ENCODE measurements around the gene PXMP4. TPM values are rescaled to one million over a fixed set of nuclear protein-coding genes. Genes with fewer than 3 reads are reported as not detected.

PXMP4 gene
- total and polyA plus RNA-seq, 2 experiments from 2014 or later = 9.2 to 14.9 TPM

DNA sequence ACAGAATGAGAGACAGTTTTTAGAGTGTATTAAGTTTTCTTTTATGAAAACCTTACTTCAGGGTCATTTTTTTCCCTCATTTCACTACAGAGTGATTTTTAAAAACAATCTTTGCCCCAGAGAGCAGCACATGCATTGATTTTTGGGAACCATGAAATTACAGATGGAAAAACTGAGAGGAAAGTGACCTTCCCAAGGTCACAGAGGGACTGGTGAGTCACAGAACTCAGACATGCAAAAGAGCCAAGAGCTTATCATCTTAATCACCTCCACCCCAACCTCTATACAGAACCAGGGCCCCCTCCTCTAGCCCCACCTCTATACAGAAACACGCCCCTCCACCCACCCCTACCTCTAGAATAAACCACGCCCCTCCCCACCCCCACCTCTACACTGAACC is 10.7 kb downstream of the PXMP4 start:
- Histone ChIP-seq H3K9me3 (ENCODE audit: low read depth) (no peaks in the 10 kb centered on the region), H3K27ac (no peak overlapping the region), H3K4me1 (ENCODE audit: low read depth) (no peaks in the 10 kb centered on the region), H3K27me3 (no peaks in the 10 kb centered on the region), H3K4me3 (no peak overlapping the region), H3K36me3 (no peaks in the 10 kb centered on the region)
- TF ChIP-seq, protein P1, sequence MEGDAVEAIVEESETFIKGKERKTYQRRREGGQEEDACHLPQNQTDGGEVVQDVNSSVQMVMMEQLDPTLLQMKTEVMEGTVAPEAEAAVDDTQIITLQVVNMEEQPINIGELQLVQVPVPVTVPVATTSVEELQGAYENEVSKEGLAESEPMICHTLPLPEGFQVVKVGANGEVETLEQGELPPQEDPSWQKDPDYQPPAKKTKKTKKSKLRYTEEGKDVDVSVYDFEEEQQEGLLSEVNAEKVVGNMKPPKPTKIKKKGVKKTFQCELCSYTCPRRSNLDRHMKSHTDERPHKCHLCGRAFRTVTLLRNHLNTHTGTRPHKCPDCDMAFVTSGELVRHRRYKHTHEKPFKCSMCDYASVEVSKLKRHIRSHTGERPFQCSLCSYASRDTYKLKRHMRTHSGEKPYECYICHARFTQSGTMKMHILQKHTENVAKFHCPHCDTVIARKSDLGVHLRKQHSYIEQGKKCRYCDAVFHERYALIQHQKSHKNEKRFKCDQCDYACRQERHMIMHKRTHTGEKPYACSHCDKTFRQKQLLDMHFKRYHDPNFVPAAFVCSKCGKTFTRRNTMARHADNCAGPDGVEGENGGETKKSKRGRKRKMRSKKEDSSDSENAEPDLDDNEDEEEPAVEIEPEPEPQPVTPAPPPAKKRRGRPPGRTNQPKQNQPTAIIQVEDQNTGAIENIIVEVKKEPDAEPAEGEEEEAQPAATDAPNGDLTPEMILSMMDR (IDR thresholded peaks at IDR 0.05; ENCODE audit: low read depth, low read length) = no peak
- no peak for DNase-seq (ENCODE audit: low read depth in 1 of 2, low spot score in 1 of 2)

DNA sequence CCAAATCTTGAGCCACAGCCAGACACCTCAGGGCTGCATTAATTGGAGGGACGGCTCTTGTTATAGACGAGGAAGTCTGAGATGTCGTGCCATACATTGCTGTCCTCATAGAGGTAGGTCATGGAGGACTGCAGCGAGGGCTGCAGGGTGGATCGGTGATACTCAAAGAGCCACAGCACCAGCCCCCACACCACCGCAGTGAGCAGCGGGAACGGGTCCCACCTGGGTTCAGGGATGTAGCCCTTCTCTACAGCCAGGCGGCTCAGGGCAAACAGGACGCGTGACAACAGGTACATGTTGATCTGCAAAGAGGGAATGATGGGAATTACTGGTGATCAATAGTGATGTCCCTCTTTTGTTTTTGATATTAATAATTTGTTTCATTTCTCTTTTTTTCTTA is 12.4 kb downstream of the PXMP4 start:
- Histone ChIP-seq H3K27me3 (no peaks in the 10 kb centered on the region), H3K4me1 (ENCODE audit: low read depth) (no peaks in the 10 kb centered on the region), H3K9me3 (ENCODE audit: low read depth) (no peaks in the 10 kb centered on the region), H3K4me3 (no peak overlapping the region), H3K27ac (no peak overlapping the region), H3K36me3 (no peaks in the 10 kb centered on the region)
- DNase-seq (ENCODE audit: low read depth in 1 of 2, low spot score in 1 of 2) = no peak
- TF ChIP-seq, protein P1 (IDR thresholded peaks at IDR 0.05; ENCODE audit: low read depth, low read length) = no peak

DNA sequence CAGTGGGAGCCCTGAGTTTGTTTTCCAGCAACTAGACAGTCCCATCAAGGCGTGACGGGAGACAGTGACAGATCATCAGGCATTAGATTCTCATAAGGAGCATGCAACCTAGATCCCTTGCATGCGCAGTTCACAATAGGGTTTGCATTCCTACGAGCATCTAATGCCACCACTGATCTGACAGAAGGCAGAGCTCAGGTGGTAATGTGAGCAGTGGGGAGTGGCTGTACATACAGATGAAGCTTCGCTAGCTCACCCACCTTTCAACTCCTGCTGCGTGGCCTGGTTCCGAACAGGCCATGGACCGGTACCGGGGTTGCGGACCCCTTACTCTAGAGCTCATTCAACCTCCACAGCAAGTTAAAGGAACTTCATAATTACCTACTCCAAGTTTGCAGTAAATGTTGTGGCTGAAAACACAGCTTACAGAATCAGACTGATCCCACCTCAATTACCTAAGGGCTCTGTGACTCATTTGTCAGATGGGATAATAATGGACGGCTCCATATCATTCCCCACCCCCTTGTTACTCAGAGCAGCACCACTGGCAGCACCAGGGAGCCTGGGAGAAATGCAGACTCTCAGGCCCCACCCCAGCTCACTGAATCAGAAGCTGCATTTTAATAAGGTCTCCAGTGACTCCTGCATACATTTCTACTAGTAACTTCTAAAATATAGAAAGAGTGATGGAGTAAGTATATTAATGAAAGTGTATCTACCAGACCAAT is 15.7 kb downstream of the PXMP4 start:
- H3K4me3 ChIP-seq = no peak overlapping the region
- DNase-seq (ENCODE audit: low read depth in 1 of 2, low spot score in 1 of 2) = no peak
- TF ChIP-seq, protein P1 (IDR thresholded peaks at IDR 0.05; ENCODE audit: low read depth, low read length) = no peak
- H3K27me3 ChIP-seq = no peaks in the 10 kb centered on the region
- H3K4me1 ChIP-seq (ENCODE audit: low read depth) = no peaks in the 10 kb centered on the region
- H3K27ac ChIP-seq = no peak overlapping the region
- no peaks in the 10 kb centered on the region for H3K9me3 ChIP-seq (ENCODE audit: low read depth)
- H3K36me3 ChIP-seq = no peaks in the 10 kb centered on the region

DNA sequence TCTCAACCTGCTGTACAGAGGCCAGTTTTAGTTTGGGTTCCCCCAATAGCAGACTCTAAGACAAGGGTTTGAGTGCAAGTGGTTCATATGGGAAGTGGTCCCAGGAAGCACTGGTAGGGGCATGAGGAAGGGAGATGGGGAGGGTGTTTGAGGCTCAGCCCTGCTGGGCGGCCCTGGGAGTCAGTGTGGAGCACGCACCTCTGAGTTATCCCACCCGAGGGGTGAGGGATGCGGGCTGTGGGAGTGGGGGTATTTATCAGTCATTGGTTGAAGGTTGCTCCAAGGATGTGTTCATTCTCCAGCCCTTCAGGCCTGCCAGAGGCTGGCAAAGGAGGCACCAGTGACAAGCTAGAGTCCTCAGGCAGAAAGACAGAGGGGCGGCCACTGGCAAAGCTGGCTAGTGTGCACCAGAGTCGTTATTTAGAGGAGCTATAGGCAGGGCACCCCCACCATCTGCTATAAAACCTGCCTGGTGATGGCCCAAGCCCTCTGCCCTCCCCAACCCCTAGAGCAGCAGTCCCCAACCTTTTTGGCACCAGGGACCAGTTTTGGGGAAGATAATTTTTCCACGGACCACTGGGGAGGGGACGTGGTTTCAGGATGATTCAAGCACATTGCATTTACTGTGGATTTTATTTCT is 16.5 kb downstream of the PXMP4 start:
- H3K4me3 ChIP-seq = no peak overlapping the region
- TF ChIP-seq, protein P1 (IDR thresholded peaks at IDR 0.05; ENCODE audit: low read depth, low read length) = no peak
- no peaks in the 10 kb centered on the region for H3K9me3 ChIP-seq (ENCODE audit: low read depth)
- H3K36me3 ChIP-seq = no peaks in the 10 kb centered on the region
- H3K27me3 ChIP-seq = no peaks in the 10 kb centered on the region
- H3K4me1 ChIP-seq (ENCODE audit: low read depth) = no peaks in the 10 kb centered on the region
- H3K27ac ChIP-seq = no peak overlapping the region
- no peak for DNase-seq (ENCODE audit: low read depth in 1 of 2, low spot score in 1 of 2)

DNA sequence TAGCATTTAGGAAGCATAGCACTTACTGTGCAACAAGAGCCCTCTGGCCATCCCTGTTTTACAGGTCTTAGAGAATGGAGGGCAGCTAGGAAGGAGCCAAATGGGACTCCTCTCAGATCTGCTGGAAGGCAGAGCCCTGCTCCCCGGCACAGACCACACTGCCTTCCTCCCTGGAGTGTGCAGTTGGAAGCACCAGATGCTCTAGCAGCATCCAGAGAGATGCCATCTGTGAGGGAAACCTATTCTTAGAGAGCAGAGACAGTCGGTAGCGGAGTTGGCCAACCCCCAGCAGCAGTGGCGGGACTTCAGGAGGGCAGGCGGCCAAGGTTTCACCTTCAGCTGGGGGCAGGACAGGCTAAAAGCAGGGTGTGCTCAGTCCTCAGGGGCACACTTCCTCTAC is 17.2 kb downstream of the PXMP4 start:
- Histone ChIP-seq H3K27ac (no peak overlapping the region), H3K9me3 (ENCODE audit: low read depth) (no peaks in the 10 kb centered on the region), H3K4me1 (ENCODE audit: low read depth) (no peaks in the 10 kb centered on the region), H3K27me3 (no peaks in the 10 kb centered on the region), H3K4me3 (no peak overlapping the region), H3K36me3 (no peaks in the 10 kb centered on the region)
- DNase-seq (ENCODE audit: low read depth in 1 of 2, low spot score in 1 of 2) = no peak
- TF ChIP-seq, protein P1 (IDR thresholded peaks at IDR 0.05; ENCODE audit: low read depth, low read length) = no peak
